A549 (cell line): ENCODE measurements around the gene FAM8A1. TPM values are rescaled to one million over a fixed set of nuclear protein-coding genes. Genes with fewer than 3 reads are reported as not detected.
A peak's percentile ranks its signal among the peaks of the same experiment; 100 is the strongest.

ENCODE experiments used
- ATAC-seq, 2 experiments: fragments of 200-7000 bp in 1 of 2; fragments of >200 bp in 1 of 2; cut with Nextera tagmentation in 1 of 2; cut with Tn5 transposase in 1 of 2; 3 replicates each; pipeline versions ENCODE4 v1.8.0 to v1.9.1; 2018 to 2020; ENCODE audit warnings: mild to moderate bottlenecking in 1 of 2, moderate library complexity in 1 of 2
- CTCF ChIA-PET: fragments of 300-600 bp; sonication (Branson Sonifier 250); formaldehyde crosslinking; extraction: SDS; loops from one replicate; lab custom pipeline; 2021; ENCODE audit warnings: antibody characterized with exemption, inconsistent platforms; lab: Yijun Ruan, JAX
- POLR2A ChIA-PET: fragments of 350-600 bp; formaldehyde crosslinking; extraction: SDS; loops from one replicate; lab custom pipeline; 2021; ENCODE audit warnings: antibody characterized with exemption, inconsistent platforms; lab: Yijun Ruan, JAX
- DNase-seq, 2 experiments: peaks; one replicate each; pipeline versions ENCODE4 v3.0.0 to v3.0.0-alpha.2; 2011 to 2016; ENCODE audit warnings: low read depth in 1 of 2, low spot score in 1 of 2
- FAIRE-seq: peaks from 2 replicates; lab custom pipeline; 2011; peaks lifted over from hg19 to GRCh38; lab: Jason Lieb, UNC
- H3K27ac ChIP-seq, 2 experiments: fragments of >200 bp; sonication (Bioruptor Twin); formaldehyde crosslinking; 3 replicates each; pipeline ENCODE4 v1.5.1; 2016 to 2017
- H3K4me1 ChIP-seq: fragments of >200 bp; sonication (Bioruptor Twin); formaldehyde crosslinking; 3 replicates; pipeline ENCODE4 v1.6.1; 2016
- H3K4me2 ChIP-seq: fragments of >200 bp; sonication (Bioruptor Twin); formaldehyde crosslinking; 3 replicates; pipeline ENCODE4 v1.6.1; 2016
- H3K4me3 ChIP-seq: fragments of >200 bp; sonication (Bioruptor Twin); formaldehyde crosslinking; 3 replicates; pipeline ENCODE4 v1.5.1; 2016
- H3K9me3 ChIP-seq: fragments of >200 bp; sonication (Bioruptor Twin); formaldehyde crosslinking; 3 replicates; pipeline ENCODE4 v1.6.1; 2016
- BHLHE40 ChIP-seq: IDR thresholded peaks from 2 replicates; pipeline ENCODE4 v1.6.1; 2012; ENCODE audit warnings: low read depth, low read length, inconsistent platforms
- CBX2 ChIP-seq: fragments of 200-600 bp; sonication (generic); IDR thresholded peaks from 2 replicates; pipeline ENCODE4 v1.6.1; 2016; ENCODE audit warnings: low read depth, mild to moderate bottlenecking, borderline replicate concordance
- CEBPB ChIP-seq, 2 experiments: fragments of >200 bp in 1 of 2; sonication (Bioruptor Twin) in 1 of 2; formaldehyde crosslinking in 1 of 2; IDR thresholded peaks; 2 replicates each; pipeline ENCODE4 v1.6.1; 2012 to 2016
- CHD4 ChIP-seq: fragments of 200-600 bp; sonication (generic); IDR thresholded peaks from 2 replicates; pipeline ENCODE4 v1.6.1; 2016; ENCODE audit warnings: antibody characterized with exemption, mild to moderate bottlenecking, borderline replicate concordance
- EHF ChIP-seq: fragments of 250-450 bp; sonication (Bioruptor Pico); IDR thresholded peaks from 2 replicates; pipeline ENCODE4 v1.5.0; 2020; ENCODE audit warnings: mild to moderate bottlenecking
- ELK1 ChIP-seq: fragments of 150-350 bp; IDR thresholded peaks from 2 replicates; pipeline ENCODE4 v1.6.1; 2014; ENCODE audit warnings: low read depth, mild to moderate bottlenecking, low read length
- FOSL2 ChIP-seq, 2 experiments: fragments of 450-650 bp in 1 of 2; fragments of >200 bp in 1 of 2; sonication (Bioruptor Twin) in 1 of 2; formaldehyde crosslinking; IDR thresholded peaks; 2 replicates each; pipeline versions ENCODE4 v1.5.0 to v1.6.1; 2016 to 2020; ENCODE audit warnings: mild to moderate bottlenecking in 1 of 2, moderate library complexity in 1 of 2
- GATA3 ChIP-seq: IDR thresholded peaks from 2 replicates; pipeline ENCODE4 v1.6.1; 2012; ENCODE audit warnings: borderline replicate concordance
- HOXB13 ChIP-seq: fragments of 250-450 bp; sonication (Bioruptor Pico); IDR thresholded peaks from 2 replicates; pipeline ENCODE4 v1.5.0; 2020; ENCODE audit warnings: low read depth, mild to moderate bottlenecking, moderate library complexity
- JUN ChIP-seq, 2 experiments: fragments of >200 bp; sonication (Bioruptor Twin); formaldehyde crosslinking; IDR thresholded peaks; 2 replicates in 1 of 2; 3 replicates in 1 of 2; pipeline ENCODE4 v1.6.1; 2016 to 2017
- JUNB ChIP-seq: fragments of >200 bp; sonication (Bioruptor Twin); formaldehyde crosslinking; IDR thresholded peaks from 2 replicates; pipeline ENCODE4 v1.6.1; 2016
- MAZ ChIP-seq: fragments of 150-350 bp; IDR thresholded peaks from 2 replicates; pipeline ENCODE4 v1.6.1; 2014; ENCODE audit warnings: antibody characterized with exemption, low read depth, low read length, borderline replicate concordance
- MYC ChIP-seq: IDR thresholded peaks from 2 replicates; pipeline ENCODE4 v1.6.1; 2012; ENCODE audit warnings: mild to moderate bottlenecking, inconsistent platforms, low read length, improper control_type of control experiment, borderline replicate concordance
- NR3C1 ChIP-seq: fragments of >200 bp; sonication (Bioruptor Twin); formaldehyde crosslinking; IDR thresholded peaks from 3 replicates; pipeline ENCODE4 v1.6.1; 2017
- PHF8 ChIP-seq: fragments of 200-600 bp; sonication (generic); IDR thresholded peaks from 2 replicates; pipeline ENCODE4 v1.6.1; 2016; ENCODE audit warnings: low read depth, mild to moderate bottlenecking, antibody characterized with exemption, moderate library complexity, borderline replicate concordance
- POLR2A ChIP-seq: IDR thresholded peaks from 2 replicates; pipeline ENCODE4 v1.6.1; 2012; ENCODE audit warnings: mild to moderate bottlenecking, low read length
- RAD21 ChIP-seq, 2 experiments: fragments of >200 bp in 1 of 2; sonication (Bioruptor Twin) in 1 of 2; formaldehyde crosslinking in 1 of 2; IDR thresholded peaks in 1 of 2; conservative IDR thresholded peaks in 1 of 2; 2 replicates in 1 of 2; 3 replicates in 1 of 2; pipeline ENCODE4 v1.6.1; 2012 to 2018; ENCODE audit warnings: inconsistent platforms in 1 of 2
- RCOR1 ChIP-seq: fragments of 150-350 bp; IDR thresholded peaks from 2 replicates; pipeline ENCODE4 v1.6.1; 2014; ENCODE audit warnings: antibody characterized with exemption, low read length, low read depth
- SMC3 ChIP-seq: fragments of >200 bp; sonication (Bioruptor Twin); formaldehyde crosslinking; IDR thresholded peaks from 3 replicates; pipeline ENCODE4 v1.6.1; 2018; ENCODE audit warnings: inconsistent platforms
- SREBF2 ChIP-seq: fragments of 450-650 bp; IDR thresholded peaks from 2 replicates; pipeline ENCODE4 v1.6.1; 2014; ENCODE audit warnings: mild to moderate bottlenecking, moderate library complexity
- ZSCAN20 ChIP-seq: fragments of 250-450 bp; sonication (Bioruptor Pico); IDR thresholded peaks from 2 replicates; pipeline ENCODE4 v1.8.0; 2022; ENCODE audit warnings: mild to moderate bottlenecking, moderate library complexity
- WGBS: methylation state at CpG from one replicate; pipeline ENCODE4 v1.1.6; 2017; ENCODE audit errors: missing lambda C conversion rate; 5-methylcytosine and 5-hydroxymethylcytosine counted together
- polyA plus RNA-seq, 4 experiments: library from polyadenylated mRNA; depleted of rRNA in 3 of 4; stranded (reverse); fragments of >200 nt; fragmentation: RNase III in 1 of 4; extraction: RNeasy Plus Mini Kit Qiagen cat#74134 plus additional on column Dnase treatment in 1 of 4; gene quantifications; 2 replicates in 3 of 4; 3 replicates in 1 of 4; pipeline ENCODE4 v1.2.3, GENCODE V29; 2011 to 2017

FAM8A1 gene
- polyA plus RNA-seq, 2 of the 4 experiments (the other 2 are of a cell fraction) = 5.5 to 9.0 TPM

- peak overlapping the region; percentile 67 for H3K4me2 ChIP-seq
- FAIRE-seq (no peak), ATAC-seq (peak in 1 of 2 experiments; percentile 56; a peak in 3 of 6 replicates), DNase-seq (no peak)
- H3K27ac ChIP-seq = peak overlapping the region; percentile 22 to 73; a peak in 4 of 6 replicates
- H3K4me1 ChIP-seq = peaks cover 28% of the 10 kb centered on the region
- TF ChIP-seq CBX2 = no peak
- TF ChIP-seq NR3C1 = no peak
- peak; percentile 53 to 71 for TF ChIP-seq CEBPB (IDR thresholded peaks at IDR 0.05)
- TF ChIP-seq RAD21 (conservative IDR thresholded peaks at IDR 0.05 in 1 of 2, IDR thresholded peaks at IDR 0.05 in 1 of 2) = no peak
- TF ChIP-seq SREBF2 = no peak
- TF ChIP-seq POLR2A = no peak
- TF ChIP-seq BHLHE40 = no peak
- no peak for TF ChIP-seq ELK1
- H3K9me3 ChIP-seq = no peaks in the 10 kb centered on the region
- no peak overlapping the region for H3K4me3 ChIP-seq
- ChIA-PET POLR2A (no interaction called here), CTCF (no interaction called here)
- 18% methylated on average over 5 of the region's 5 CpGs for WGBS
Measured at GRCh38 chr6:17630511-17631073, 30.5 kb downstream of the FAM8A1 start.

GRCh38 chr6:17632934-17633333 lies 32.8 kb downstream of the FAM8A1 start:
- no peak for DNase-seq
- peaks cover 28% of the 10 kb centered on the region for H3K4me1 ChIP-seq
- WGBS = 83% methylated on average over 1 of the region's 1 CpG
- H3K4me2 ChIP-seq = no peak overlapping the region
- POLR2A ChIA-PET = no interaction called here
- ATAC-seq = no peak
- H3K27ac ChIP-seq = no peak overlapping the region
- no peak for FAIRE-seq
- CTCF ChIA-PET = interaction anchor here (0.7 kb wide), 1 partner anchor 458 kb away, joined by 3 read pairs; no protein-coding TSS in a partner anchor
- no peaks in the 10 kb centered on the region for H3K9me3 ChIP-seq
- H3K4me3 ChIP-seq = no peak overlapping the region
- TF ChIP-seq FOSL2 (IDR thresholded peaks at IDR 0.05) (no peak), FOSL2 (CRISPR knock-in tag; IDR thresholded peaks at IDR 0.05) (no peak), RCOR1 (no peak), ELK1 (no peak), PHF8 (no peak), CHD4 (no peak), HOXB13 (no peak), SREBF2 (no peak), JUN (IDR thresholded peaks at IDR 0.05) (no peak), GATA3 (no peak), CBX2 (no peak), MYC (no peak), SMC3 (no peak)

DNA sequence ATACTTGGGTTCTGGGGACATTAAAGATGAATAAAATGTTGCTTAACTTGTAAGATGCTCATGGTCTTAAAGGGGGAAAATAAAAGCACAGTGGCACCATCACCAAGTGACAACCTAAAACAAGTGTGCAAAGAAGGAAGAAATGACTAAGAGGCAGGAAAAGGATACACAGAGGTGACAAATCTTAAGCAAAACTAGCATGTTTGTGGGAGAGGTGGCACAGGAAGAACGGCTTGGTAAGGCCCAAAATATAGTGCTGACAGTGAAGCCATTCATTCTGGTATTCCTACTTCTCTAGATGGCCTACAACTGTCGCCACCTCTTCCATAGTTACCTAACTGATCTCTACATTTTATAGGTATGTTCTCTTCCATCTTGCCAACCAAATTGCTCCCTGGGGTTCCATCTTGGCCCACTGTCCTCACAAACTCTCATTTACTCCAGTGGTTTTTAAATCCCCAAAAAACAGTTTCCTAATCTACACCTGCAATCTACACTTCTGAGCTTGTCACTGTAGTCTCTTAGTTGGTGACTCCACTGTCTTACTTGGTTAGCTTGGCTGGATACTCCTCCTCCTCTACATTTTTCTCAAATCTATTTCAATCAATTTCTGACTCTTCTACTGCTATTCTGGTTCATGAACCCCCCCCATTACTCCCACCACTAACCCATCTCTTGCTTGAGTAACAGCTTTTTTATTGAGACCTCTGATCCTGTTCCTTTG lies 33.5 kb downstream of the FAM8A1 start:
- no peak for FAIRE-seq
- DNase-seq = no peak
- 86% methylated on average over 2 of the region's 2 CpGs for WGBS
- no peak for TF ChIP-seq JUNB
- no peak for TF ChIP-seq MAZ
- no peak for TF ChIP-seq ZSCAN20 (CRISPR knock-in tag)
- no peak for TF ChIP-seq SMC3
- no peak for TF ChIP-seq EHF (CRISPR knock-in tag)
- no peak for TF ChIP-seq POLR2A
- TF ChIP-seq, all 56 proteins: peak for 0
- ChIA-PET CTCF (interaction anchor here (0.6 to 0.7 kb wide), 2 partner anchors 99 to 490 kb away, joined by 3 read pairs; no protein-coding TSS in a partner anchor), POLR2A (no interaction called here)
- H3K9me3 ChIP-seq = no peaks in the 10 kb centered on the region
- no peak overlapping the region for H3K4me3 ChIP-seq
- H3K27ac ChIP-seq = no peak overlapping the region
- no peak overlapping the region for H3K4me2 ChIP-seq
- ATAC-seq = no peak
- H3K4me1 ChIP-seq = peaks cover 28% of the 10 kb centered on the region
